IgD-negative memory B cell (primary cell): ENCODE measurements around the gene ABHD6. TPM values are rescaled to one million over a fixed set of nuclear protein-coding genes. Genes with fewer than 3 reads are reported as not detected.
"Not testable (repeated sequence)": the region's sequence is repeated elsewhere in the genome, so short reads cannot be mapped to it uniquely, and the experiment has no call there.

Experiments
- H3K27ac Mint-ChIP-seq, 3 donors: one replicate each; pipeline ENCODE4 v1.8.0; 2020 to 2022; ENCODE audit warnings: mild to moderate bottlenecking in 3 of 3, mixed read lengths in 3 of 3, moderate library complexity in 1 of 3
- H3K27me3 Mint-ChIP-seq: one replicate; pipeline ENCODE4 v1.8.0; 2021; ENCODE audit warnings: mixed read lengths
- H3K36me3 Mint-ChIP-seq: one replicate; pipeline ENCODE4 v1.8.0; 2020; ENCODE audit warnings: mild to moderate bottlenecking, mixed read lengths
- H3K4me1 Mint-ChIP-seq, 3 donors: one replicate each; pipeline ENCODE4 v1.8.0; 2020 to 2022; ENCODE audit warnings: mixed read lengths in 3 of 3, mild to moderate bottlenecking in 1 of 3
- H3K4me3 Mint-ChIP-seq, 4 donors: one replicate each; pipeline ENCODE4 v1.8.0; 2020 to 2022; ENCODE audit warnings: mild to moderate bottlenecking in 4 of 4, mixed read lengths in 4 of 4, moderate library complexity in 3 of 4
- H3K9me3 Mint-ChIP-seq, 3 donors: one replicate each; pipeline ENCODE4 v1.8.0; 2020 to 2021; ENCODE audit warnings: mixed read lengths in 3 of 3, mild to moderate bottlenecking in 1 of 3
- polyA plus RNA-seq: library from polyadenylated mRNA; unstranded; fragments of 300-500 nt; fragmentation: Illumina TruSeq; gene quantifications from one replicate; pipeline ENCODE4 v1.2.3, GENCODE V29; 2021

The ABHD6 gene
- polyA plus RNA-seq, 1 donor from 2014 or later = 11.0 TPM

DNA sequence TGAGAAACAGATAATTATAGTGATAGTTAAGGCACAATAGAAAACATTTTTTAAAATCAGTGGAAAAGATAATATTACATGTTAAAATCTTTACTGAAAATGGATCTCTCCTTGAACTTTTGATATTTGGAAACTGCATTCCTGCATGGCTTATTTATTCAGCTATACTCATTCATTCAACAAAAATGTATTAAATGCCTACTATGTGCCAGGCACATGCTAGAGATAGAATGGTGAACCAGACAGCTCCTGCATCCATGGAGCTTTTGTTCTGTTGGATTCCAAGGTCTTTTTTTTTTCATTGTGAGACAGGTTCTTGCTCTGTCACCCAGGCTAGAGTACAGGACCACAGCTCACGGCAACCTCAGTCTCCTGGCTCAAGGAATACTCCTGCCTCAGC, 99.6 kb downstream of the ABHD6 start:
- Mint-ChIP-seq H3K4me1 (peaks cover 43 to 52% (median 46%) of the 10 kb centered on the region in 3 donors), H3K9me3 (peaks cover 0 to 2% (median 0%) of the 10 kb centered on the region in 3 donors), H3K36me3 (peaks cover 6% of the 10 kb centered on the region), H3K27me3 (no peaks in the 10 kb centered on the region), H3K27ac (peak overlapping the region in 2 of 3 donors; percentile 76 to 91), H3K4me3 (peak overlapping the region in 2 of 4 donors; percentile 24 to 95)

DNA sequence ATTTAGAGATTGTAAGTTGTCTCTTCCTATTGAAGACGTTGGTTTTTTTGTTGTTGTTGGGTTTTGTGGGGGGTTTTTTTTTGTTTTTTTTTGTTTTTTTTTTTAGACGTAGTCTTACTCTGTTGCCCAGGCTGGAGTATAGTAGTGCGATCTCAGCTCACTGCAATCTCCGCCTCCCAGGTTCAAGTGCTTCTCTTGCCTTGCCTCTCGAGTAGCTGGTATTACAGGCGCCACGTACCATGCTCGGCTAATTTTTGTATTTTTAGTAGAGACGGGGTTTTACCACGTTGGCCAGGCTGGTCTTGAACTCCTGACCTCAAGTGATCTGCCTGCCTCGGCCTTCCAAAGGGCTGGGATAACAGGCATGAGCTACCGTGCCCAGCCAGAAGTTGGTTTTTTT, 101.6 kb downstream of the ABHD6 start:
- peak overlapping the region; percentile 54 to 90 (median 77) for H3K4me3 Mint-ChIP-seq
- not testable (repeated sequence) for H3K9me3 Mint-ChIP-seq, H3K27me3 Mint-ChIP-seq
- H3K27ac Mint-ChIP-seq = peak overlapping the region in 2 of 3 donors; percentile 91 to 94
- peaks cover 11% of the 10 kb centered on the region for H3K36me3 Mint-ChIP-seq
- H3K4me1 Mint-ChIP-seq = peaks cover 43 to 66% (median 58%) of the 10 kb centered on the region in 3 donors

DNA sequence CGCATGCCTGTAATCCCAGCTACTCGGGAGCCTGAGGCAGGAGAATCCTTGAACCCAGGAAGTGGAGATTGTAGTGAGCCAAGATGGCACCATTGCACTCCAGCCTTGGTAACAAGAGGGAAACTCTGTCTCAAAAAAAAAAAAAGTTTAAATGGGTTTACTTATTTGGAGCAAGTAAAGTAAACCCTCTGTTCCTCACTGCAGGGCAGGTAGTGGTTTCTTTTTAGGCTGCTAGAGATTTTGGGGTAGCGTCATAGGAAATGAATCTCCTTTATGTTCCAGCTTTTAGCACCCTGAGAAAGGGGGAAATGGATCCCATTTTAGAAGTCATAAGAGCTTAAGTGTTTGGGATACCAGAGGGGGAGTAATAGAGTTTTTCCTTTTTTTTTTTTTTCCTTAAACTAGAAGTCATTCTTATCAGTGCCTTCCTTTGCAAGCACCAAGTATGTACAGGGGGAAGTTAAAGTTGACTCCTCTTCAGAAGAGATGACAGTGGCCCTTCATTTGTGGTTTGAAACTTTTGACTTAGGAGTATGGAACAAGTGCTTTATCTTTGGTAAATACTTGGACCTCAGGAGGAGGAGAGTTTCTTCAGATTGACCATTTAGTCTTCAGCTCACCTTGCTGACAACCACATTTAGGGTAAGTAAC, 103.1 kb downstream of the ABHD6 start:
- Mint-ChIP-seq H3K27ac (peak overlapping the region; percentile 42 to 74 (median 73)), H3K36me3 (peaks cover 11% of the 10 kb centered on the region), H3K4me1 (peaks cover 38 to 68% (median 55%) of the 10 kb centered on the region in 3 donors), H3K9me3 (peaks cover 0 to 2% (median 0%) of the 10 kb centered on the region in 3 donors), H3K27me3 (no peaks in the 10 kb centered on the region), H3K4me3 (peak overlapping the region; percentile 46 to 89 (median 80))

DNA sequence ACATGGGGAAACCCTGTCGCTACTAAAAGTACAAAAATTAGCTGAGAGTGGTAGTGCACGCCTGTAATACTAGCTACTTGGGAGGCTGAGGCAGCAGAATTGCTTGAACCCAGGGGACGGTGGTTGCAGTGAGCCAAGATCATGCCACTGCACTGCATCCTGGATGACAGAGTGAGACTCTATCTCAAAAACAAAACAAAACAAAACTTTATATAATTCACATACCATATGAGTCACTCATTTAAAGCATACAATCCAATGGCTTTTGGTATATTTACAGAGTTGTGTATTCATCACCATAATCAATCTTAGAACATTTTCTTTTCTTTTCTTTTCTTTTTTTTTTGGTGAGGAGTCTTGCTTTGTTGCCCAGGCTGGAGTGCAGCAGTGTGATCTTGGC, 103.8 kb downstream of the ABHD6 start:
- no peaks in the 10 kb centered on the region for H3K27me3 Mint-ChIP-seq
- peaks cover 13% of the 10 kb centered on the region for H3K36me3 Mint-ChIP-seq
- peak overlapping the region in 2 of 4 donors; percentile 52 to 73 for H3K4me3 Mint-ChIP-seq
- H3K27ac Mint-ChIP-seq = peak overlapping the region; percentile 42 to 74 (median 73)
- peaks cover 40 to 71% (median 56%) of the 10 kb centered on the region in 3 donors for H3K4me1 Mint-ChIP-seq
- H3K9me3 Mint-ChIP-seq = peaks cover 0 to 2% (median 0%) of the 10 kb centered on the region in 3 donors

DNA sequence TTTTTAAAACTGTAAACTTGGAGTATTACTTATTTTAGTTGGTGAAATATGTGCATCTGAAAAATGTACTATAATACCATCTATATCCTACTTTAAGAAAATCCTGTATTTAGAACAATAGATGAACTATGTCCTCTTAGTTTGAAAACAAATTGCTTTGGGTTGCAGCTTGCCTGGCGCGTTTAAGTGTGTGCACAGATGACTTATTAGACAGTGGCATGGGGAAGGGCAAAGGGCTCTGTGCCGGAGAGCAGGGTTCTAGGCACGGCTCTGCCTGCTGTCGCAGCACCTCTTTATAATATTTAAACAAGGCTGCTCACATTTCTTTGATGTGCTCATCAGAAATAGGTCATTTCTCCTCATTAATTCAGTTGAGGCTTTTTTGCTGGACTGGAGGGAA, 105.1 kb downstream of the ABHD6 start:
- peaks cover 0 to 2% (median 0%) of the 10 kb centered on the region in 3 donors for H3K9me3 Mint-ChIP-seq
- peak overlapping the region in 1 of 3 donors; percentile 0 for H3K27ac Mint-ChIP-seq
- no peaks in the 10 kb centered on the region for H3K27me3 Mint-ChIP-seq
- H3K4me3 Mint-ChIP-seq = peak overlapping the region in 2 of 4 donors; percentile 81 to 88
- H3K4me1 Mint-ChIP-seq = peaks cover 46 to 68% (median 59%) of the 10 kb centered on the region in 3 donors
- H3K36me3 Mint-ChIP-seq = peaks cover 13% of the 10 kb centered on the region

Other genes starting within 250 kb of the ABHD6 start
- 19.7 TPM for gene FLNB, start 229.4 kb upstream of the ABHD6 start, polyA plus RNA-seq
- gene DNASE1L3, start 26.8 kb upstream of the ABHD6 start, polyA plus RNA-seq = 1.7 TPM
- gene RPP14, start 68.5 kb downstream of the ABHD6 start, polyA plus RNA-seq = 9.9 TPM
- 21.1 TPM for gene HTD2, start 68.7 kb downstream of the ABHD6 start, polyA plus RNA-seq
- 92.3 TPM for gene PXK, start 95.1 kb downstream of the ABHD6 start, polyA plus RNA-seq
- gene PDHB, start 196.0 kb downstream of the ABHD6 start, polyA plus RNA-seq = 85.8 TPM